Lung (tissue), 12 donors: ENCODE data around the gene GDF7. TPM values are rescaled to one million over a fixed set of nuclear protein-coding genes. Genes with fewer than 3 reads are reported as not detected.

ENCODE experiments used
- ATAC-seq: fragments of 200-7000 bp; cut with Tn5 transposase; one replicate; pipeline ENCODE4 v1.9.1; 2020; ENCODE audit warnings: moderate number of reproducible peaks; ENCODE audit not compliant: insufficient read depth, low FRiP score
- DNase-seq, 3 donors: peaks; one replicate each; pipeline ENCODE4 v3.0.0-alpha.2; 2013 to 2017
- H3K27ac ChIP-seq, 2 donors: one replicate each; pipeline ENCODE4 v1.5.1; 2013; ENCODE audit warnings: mild to moderate bottlenecking in 2 of 2, moderate library complexity in 2 of 2, control low read depth in 1 of 2, inconsistent platforms in 1 of 2, low read depth in 1 of 2, low read length in 1 of 2
- H3K27me3 ChIP-seq, 3 donors: one replicate each; pipeline ENCODE4 v1.5.1; 2013; ENCODE audit warnings: low read length in 2 of 3; ENCODE audit not compliant: control insufficient read depth in 3 of 3, insufficient read depth in 3 of 3
- H3K36me3 ChIP-seq, 4 donors: one replicate each; pipeline ENCODE4 v1.5.1; 2013; ENCODE audit warnings: low read length in 4 of 4, mild to moderate bottlenecking in 1 of 4, moderate library complexity in 1 of 4; ENCODE audit not compliant: control insufficient read depth in 4 of 4, insufficient read depth in 4 of 4
- H3K4me1 ChIP-seq, 5 donors: one replicate each; pipeline ENCODE4 v1.5.1; 2013; ENCODE audit warnings: low read length in 5 of 5, mild to moderate bottlenecking in 2 of 5, moderate library complexity in 1 of 5; ENCODE audit not compliant: control insufficient read depth in 5 of 5, insufficient read depth in 5 of 5
- H3K4me3 ChIP-seq: one replicate; pipeline ENCODE4 v1.5.1; 2013; ENCODE audit warnings: mild to moderate bottlenecking, control low read depth, moderate library complexity
- H3K9ac ChIP-seq, 2 donors: one replicate each; pipeline ENCODE4 v1.5.1; 2013; ENCODE audit warnings: low read length in 2 of 2, control low read depth in 1 of 2; ENCODE audit not compliant: insufficient read depth in 1 of 2
- H3K9me3 ChIP-seq, 4 donors: one replicate each; pipeline ENCODE4 v1.5.1; 2013; ENCODE audit warnings: low read length in 3 of 4, mild to moderate bottlenecking in 1 of 4, moderate library complexity in 1 of 4; ENCODE audit not compliant: control insufficient read depth in 4 of 4, insufficient read depth in 3 of 4
- WGBS, 2 donors: extraction: QIAGEN DNeasy Blood & Tissue Kit; methylation state at CpG; one replicate each; pipeline ENCODE4 v1.1.7; 2013; 5-methylcytosine and 5-hydroxymethylcytosine counted together
- polyA plus RNA-seq, 2 donors: library from polyadenylated mRNA; stranded (reverse); fragments of 200-250 nt; gene quantifications; one replicate each; pipeline ENCODE4 v1.2.1, GENCODE V29; 2013
- total RNA-seq, 2 donors: library from RNA; depleted of rRNA in 1 of 2; stranded (reverse); fragments of >200 nt in 1 of 2; gene quantifications; one replicate each; pipeline ENCODE4 v1.2.1, GENCODE V29; 2014 to 2021
- TF ChIP-seq, protein P1 (sequence below): IDR thresholded peaks from 2 replicates; pipeline ENCODE4 v1.5.1; 2012; ENCODE audit warnings: mild to moderate bottlenecking; ENCODE audit errors: control extremely low read depth, extremely low read depth
- donor health status: control.
- donor health status: control.
- donor health status: Bipolar disorder and iron deficiency.
- donor health status: healthy.
- donor health status: DM: yes; HTN: yes; CAD: no.

GDF7 gene
- total and polyA plus RNA-seq, 4 donors = 0.10 to 0.54 (median 0.31) TPM

DNA sequence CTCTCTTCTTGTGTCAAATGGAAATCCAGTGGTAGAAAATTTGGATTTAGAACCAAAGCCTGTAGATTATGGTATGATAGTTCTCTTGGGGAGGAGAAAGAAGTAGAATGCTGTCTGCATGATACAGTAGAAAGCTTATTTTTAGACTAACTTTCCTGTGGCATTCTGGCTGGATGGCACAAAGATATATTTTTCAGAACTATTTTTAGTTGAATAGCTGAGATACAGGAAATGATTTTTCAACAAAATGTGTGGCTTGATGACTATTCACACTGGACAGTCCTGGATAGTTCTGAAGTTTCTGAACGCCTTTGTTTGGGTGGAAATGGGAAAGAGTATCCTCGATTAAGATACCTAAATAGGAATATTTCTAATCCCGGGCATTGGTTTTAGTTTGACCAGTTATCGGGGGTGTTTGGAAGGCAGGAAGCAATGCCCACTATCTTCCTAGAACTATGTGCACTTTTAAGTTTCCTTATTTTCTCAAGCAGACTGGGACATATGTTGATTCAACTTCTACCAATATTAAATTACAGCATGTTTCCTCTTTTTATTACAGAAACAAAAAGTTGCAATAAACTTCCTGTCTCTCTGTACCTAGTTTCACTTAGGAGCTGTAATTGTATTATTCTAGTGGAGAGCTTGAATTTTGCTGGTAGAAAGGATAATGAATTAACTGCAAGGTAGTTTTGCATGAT is 32.1 kb downstream of the GDF7 start:
- no peak overlapping the region for H3K27ac ChIP-seq
- no peak overlapping the region for H3K9ac ChIP-seq
- no peaks in the 10 kb centered on the region for H3K27me3 ChIP-seq
- DNase-seq (no peak), ATAC-seq (no peak)
- TF ChIP-seq, protein P1, sequence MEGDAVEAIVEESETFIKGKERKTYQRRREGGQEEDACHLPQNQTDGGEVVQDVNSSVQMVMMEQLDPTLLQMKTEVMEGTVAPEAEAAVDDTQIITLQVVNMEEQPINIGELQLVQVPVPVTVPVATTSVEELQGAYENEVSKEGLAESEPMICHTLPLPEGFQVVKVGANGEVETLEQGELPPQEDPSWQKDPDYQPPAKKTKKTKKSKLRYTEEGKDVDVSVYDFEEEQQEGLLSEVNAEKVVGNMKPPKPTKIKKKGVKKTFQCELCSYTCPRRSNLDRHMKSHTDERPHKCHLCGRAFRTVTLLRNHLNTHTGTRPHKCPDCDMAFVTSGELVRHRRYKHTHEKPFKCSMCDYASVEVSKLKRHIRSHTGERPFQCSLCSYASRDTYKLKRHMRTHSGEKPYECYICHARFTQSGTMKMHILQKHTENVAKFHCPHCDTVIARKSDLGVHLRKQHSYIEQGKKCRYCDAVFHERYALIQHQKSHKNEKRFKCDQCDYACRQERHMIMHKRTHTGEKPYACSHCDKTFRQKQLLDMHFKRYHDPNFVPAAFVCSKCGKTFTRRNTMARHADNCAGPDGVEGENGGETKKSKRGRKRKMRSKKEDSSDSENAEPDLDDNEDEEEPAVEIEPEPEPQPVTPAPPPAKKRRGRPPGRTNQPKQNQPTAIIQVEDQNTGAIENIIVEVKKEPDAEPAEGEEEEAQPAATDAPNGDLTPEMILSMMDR = no peak
- 15 to 38% methylated on average over 4 of the region's 4 CpGs for WGBS, 2 donors
- H3K4me3 ChIP-seq = no peak overlapping the region
- peaks cover 0 to 20% (median 2%) of the 10 kb centered on the region in 5 donors for H3K4me1 ChIP-seq
- H3K9me3 ChIP-seq = no peaks in the 10 kb centered on the region
- H3K36me3 ChIP-seq = peaks cover 0 to 5% (median 1%) of the 10 kb centered on the region in 4 donors

GRCh38 chr2:20702563-20702962 is 35.6 kb downstream of the GDF7 start:
- ATAC-seq = no peak
- TF ChIP-seq, protein P1 = no peak
- no peak overlapping the region for H3K4me3 ChIP-seq

DNA sequence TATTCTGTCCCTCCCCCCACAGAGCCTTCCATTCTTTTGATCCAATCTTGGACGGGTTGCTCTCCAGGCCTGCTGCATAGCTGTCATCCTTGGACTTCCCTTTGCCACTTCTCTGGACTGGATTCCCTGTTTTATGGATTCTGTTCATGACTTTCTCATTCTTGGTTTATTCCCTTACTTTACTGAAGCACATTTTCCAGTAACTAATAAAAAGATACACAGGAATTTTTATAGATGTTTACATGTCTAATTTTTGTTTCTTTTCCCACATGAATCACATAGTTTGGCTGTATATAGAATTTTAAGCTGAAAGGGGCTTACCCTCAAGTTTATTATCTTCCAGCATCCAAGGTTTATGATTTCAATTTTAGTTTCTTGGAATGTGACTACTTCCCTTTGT is 37.9 kb downstream of the GDF7 start:
- Histone ChIP-seq H3K4me1 (peaks cover 0 to 4% (median 0%) of the 10 kb centered on the region in 5 donors), H3K36me3 (peaks cover 0 to 3% (median 0%) of the 10 kb centered on the region in 4 donors), H3K4me3 (no peak overlapping the region), H3K9ac (no peak overlapping the region), H3K27ac (no peak overlapping the region), H3K27me3 (no peaks in the 10 kb centered on the region), H3K9me3 (no peaks in the 10 kb centered on the region)
- WGBS, 2 donors = 79 to 94% methylated on average over 1 of the region's 1 CpG
- ATAC-seq = no peak
- DNase-seq = no peak
- TF ChIP-seq, protein P1 = no peak

More at GRCh38 chr2:20702563-20702962, 35.6 kb downstream of the GDF7 start:
- 97 to 98% methylated on average over 5 of the region's 5 CpGs for WGBS, 2 donors
- no peaks in the 10 kb centered on the region for H3K27me3 ChIP-seq
- H3K27ac ChIP-seq = no peak overlapping the region
- H3K9ac ChIP-seq = no peak overlapping the region
- peaks cover 0 to 5% (median 2%) of the 10 kb centered on the region in 5 donors for H3K4me1 ChIP-seq
- no peaks in the 10 kb centered on the region for H3K9me3 ChIP-seq
- H3K36me3 ChIP-seq = peaks cover 0 to 3% (median 0%) of the 10 kb centered on the region in 4 donors
- no peak for DNase-seq
